Subcutaneous abdominal adipose tissue (tissue), 5 donors: ENCODE data around the gene WBP11.

Experiments
- H3K27ac ChIP-seq: one replicate; pipeline ENCODE4 v1.7.0; 2013; ENCODE audit warnings: low read depth, mild to moderate bottlenecking, inconsistent platforms, low read length, moderate library complexity
- H3K27me3 ChIP-seq, 5 donors: one replicate each; pipeline ENCODE4 v1.7.0; 2013; ENCODE audit warnings: low read length in 5 of 5, inconsistent platforms in 1 of 5; ENCODE audit not compliant: control insufficient read depth in 5 of 5, insufficient read depth in 4 of 5
- H3K36me3 ChIP-seq, 5 donors: one replicate each; pipeline ENCODE4 v1.7.0; 2013; ENCODE audit warnings: low read length in 5 of 5; ENCODE audit not compliant: control insufficient read depth in 5 of 5, insufficient read depth in 5 of 5
- H3K4me1 ChIP-seq, 5 donors: one replicate each; pipeline ENCODE4 v1.7.0; 2013; ENCODE audit warnings: low read length in 5 of 5, mild to moderate bottlenecking in 3 of 5, moderate library complexity in 1 of 5; ENCODE audit not compliant: control insufficient read depth in 5 of 5, insufficient read depth in 5 of 5
- H3K4me3 ChIP-seq, 5 donors: one replicate each; pipeline ENCODE4 v1.7.0; 2013; ENCODE audit warnings: low read length in 5 of 5, low read depth in 1 of 5
- H3K9ac ChIP-seq, 5 donors: one replicate each; pipeline ENCODE4 v1.7.0; 2013; ENCODE audit warnings: low read length in 5 of 5, mild to moderate bottlenecking in 4 of 5, moderate library complexity in 3 of 5
- H3K9me3 ChIP-seq, 5 donors: one replicate each; pipeline ENCODE4 v1.7.0; 2013; ENCODE audit warnings: low read length in 5 of 5; ENCODE audit not compliant: control insufficient read depth in 5 of 5
- donor health status: healthy.
- donor health status: healthy.
- donor health status: healthy.
- donor health status: healthy.
- donor health status: healthy.

WBP11 gene

DNA sequence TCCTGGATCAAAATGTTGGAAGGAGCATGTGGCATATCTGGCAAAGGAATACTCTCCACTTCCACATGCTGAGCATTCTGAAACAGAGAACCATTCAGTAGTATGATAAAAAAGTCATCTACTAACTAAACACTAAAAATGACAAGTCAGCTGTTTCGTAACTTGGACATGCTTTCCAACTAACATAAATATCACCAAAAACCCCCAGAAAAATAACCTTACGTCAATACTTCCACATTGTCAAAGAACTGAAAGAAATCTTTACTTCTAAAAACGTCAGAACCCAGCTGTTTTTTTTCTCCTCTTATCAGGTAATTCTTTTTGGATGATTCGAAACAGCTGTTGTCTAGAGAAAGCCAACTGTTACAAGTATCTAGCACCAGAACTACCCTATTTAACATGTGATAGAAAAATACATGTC lies 8.2 kb downstream of the WBP11 start:
- peaks cover 67 to 83% (median 79%) of the 10 kb centered on the region in 5 donors for H3K36me3 ChIP-seq
- H3K9ac ChIP-seq, result no peak overlapping the region
- H3K9me3 ChIP-seq, result no peaks in the 10 kb centered on the region
- no peaks in the 10 kb centered on the region for H3K4me1 ChIP-seq
- no peak overlapping the region for H3K4me3 ChIP-seq
- no peak overlapping the region for H3K27ac ChIP-seq
- H3K27me3 ChIP-seq, result no peaks in the 10 kb centered on the region

GRCh38 chr12:14785568-14785967 lies 17.7 kb downstream of the WBP11 start:
- Histone ChIP-seq H3K4me3 (no peak overlapping the region), H3K36me3 (peaks cover 29 to 60% (median 42%) of the 10 kb centered on the region in 5 donors), H3K4me1 (no peaks in the 10 kb centered on the region), H3K9me3 (no peaks in the 10 kb centered on the region), H3K27ac (no peak overlapping the region), H3K27me3 (no peaks in the 10 kb centered on the region), H3K9ac (no peak overlapping the region)

DNA sequence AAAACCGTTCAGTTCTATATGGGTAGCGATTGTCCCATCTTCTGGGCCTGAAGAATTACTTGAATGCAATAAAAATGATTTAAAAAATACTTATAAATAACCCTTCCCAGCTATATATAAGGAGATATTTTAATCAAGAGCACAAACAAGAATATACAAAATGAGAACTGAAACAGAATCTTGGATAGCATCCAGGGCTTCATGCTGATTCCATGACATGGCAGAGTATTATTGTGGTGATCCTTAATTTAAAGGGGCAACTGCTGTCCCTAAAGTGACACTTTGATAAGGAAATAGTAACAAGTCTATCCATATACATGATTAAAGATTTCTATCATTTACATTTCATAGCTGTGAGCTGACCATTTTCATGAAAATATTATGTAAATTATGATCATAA lies 18.8 kb downstream of the WBP11 start:
- Histone ChIP-seq H3K9me3 (no peaks in the 10 kb centered on the region), H3K36me3 (peaks cover 21 to 49% (median 32%) of the 10 kb centered on the region in 5 donors), H3K4me3 (no peak overlapping the region), H3K27ac (no peak overlapping the region), H3K4me1 (no peaks in the 10 kb centered on the region), H3K9ac (no peak overlapping the region), H3K27me3 (no peaks in the 10 kb centered on the region)

DNA sequence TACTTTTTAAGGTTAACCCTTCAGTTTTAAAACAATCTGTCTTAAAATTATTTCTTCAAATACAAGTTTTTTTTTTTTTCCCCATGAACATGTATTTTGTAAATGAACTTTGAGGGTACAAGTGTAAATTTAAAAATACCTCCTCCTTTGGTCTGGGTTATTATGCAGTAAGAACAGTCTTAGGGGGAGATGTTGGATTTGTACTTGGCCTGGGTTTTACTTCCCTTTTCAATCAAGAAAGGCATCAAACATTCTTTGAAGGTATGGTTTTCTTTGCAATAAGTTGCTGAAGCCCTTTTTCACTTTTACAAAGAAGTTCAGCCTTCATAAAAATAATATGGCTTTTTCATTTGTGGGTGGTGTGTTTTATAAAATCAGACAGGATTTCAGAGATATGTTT lies 20.5 kb downstream of the WBP11 start:
- no peak overlapping the region for H3K9ac ChIP-seq
- H3K27ac ChIP-seq, result no peak overlapping the region
- H3K9me3 ChIP-seq, result no peaks in the 10 kb centered on the region
- H3K36me3 ChIP-seq, result peaks cover 9 to 33% (median 15%) of the 10 kb centered on the region in 5 donors
- no peaks in the 10 kb centered on the region for H3K27me3 ChIP-seq
- no peaks in the 10 kb centered on the region for H3K4me1 ChIP-seq
- H3K4me3 ChIP-seq, result no peak overlapping the region

GRCh38 chr12:14781563-14781962 lies 21.7 kb downstream of the WBP11 start:
- H3K4me1 ChIP-seq, result peaks cover 0 to 12% (median 9%) of the 10 kb centered on the region in 5 donors
- H3K36me3 ChIP-seq, result peaks cover 0 to 21% (median 7%) of the 10 kb centered on the region in 5 donors
- no peak overlapping the region for H3K9ac ChIP-seq
- no peaks in the 10 kb centered on the region for H3K9me3 ChIP-seq
- H3K4me3 ChIP-seq, result no peak overlapping the region
- no peaks in the 10 kb centered on the region for H3K27me3 ChIP-seq
- no peak overlapping the region for H3K27ac ChIP-seq

- no peaks in the 10 kb centered on the region for H3K27me3 ChIP-seq
- H3K9me3 ChIP-seq, result no peaks in the 10 kb centered on the region
- H3K4me1 ChIP-seq, result peaks cover 0 to 18% (median 16%) of the 10 kb centered on the region in 5 donors
- H3K27ac ChIP-seq, result no peak overlapping the region
- H3K4me3 ChIP-seq, result no peak overlapping the region
- H3K9ac ChIP-seq, result no peak overlapping the region
- peaks cover 0 to 14% (median 5%) of the 10 kb centered on the region in 5 donors for H3K36me3 ChIP-seq
Observed at GRCh38 chr12:14780859-14781258, 22.4 kb downstream of the WBP11 start.

DNA sequence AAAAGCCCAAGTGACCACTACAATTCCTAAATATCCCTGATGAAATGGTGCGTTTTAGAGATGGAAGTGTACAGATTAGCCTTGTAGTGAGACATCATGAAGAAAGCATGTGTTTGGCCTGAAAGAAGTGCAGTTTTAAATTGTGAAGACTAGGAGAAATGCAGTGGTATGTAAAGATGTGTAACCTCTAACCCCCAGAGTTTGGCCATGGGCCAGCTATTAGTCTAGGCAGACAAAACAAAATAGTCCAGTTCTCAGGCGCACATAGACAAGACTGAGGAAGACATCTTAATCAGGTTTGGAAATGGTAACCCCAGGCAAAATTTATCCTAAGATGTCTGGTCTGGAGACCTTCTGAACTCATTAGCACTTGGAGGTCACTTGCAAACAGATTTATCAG lies 23.4 kb downstream of the WBP11 start:
- peaks cover 0 to 27% (median 21%) of the 10 kb centered on the region in 5 donors for H3K4me1 ChIP-seq
- H3K27ac ChIP-seq, result no peak overlapping the region
- no peaks in the 10 kb centered on the region for H3K9me3 ChIP-seq
- H3K9ac ChIP-seq, result no peak overlapping the region
- H3K27me3 ChIP-seq, result no peaks in the 10 kb centered on the region
- peaks cover 0 to 8% (median 0%) of the 10 kb centered on the region in 5 donors for H3K36me3 ChIP-seq
- H3K4me3 ChIP-seq, result no peak overlapping the region

GRCh38 chr12:14777271-14777670 lies 26.0 kb downstream of the WBP11 start:
- H3K27me3 ChIP-seq, result no peaks in the 10 kb centered on the region

DNA sequence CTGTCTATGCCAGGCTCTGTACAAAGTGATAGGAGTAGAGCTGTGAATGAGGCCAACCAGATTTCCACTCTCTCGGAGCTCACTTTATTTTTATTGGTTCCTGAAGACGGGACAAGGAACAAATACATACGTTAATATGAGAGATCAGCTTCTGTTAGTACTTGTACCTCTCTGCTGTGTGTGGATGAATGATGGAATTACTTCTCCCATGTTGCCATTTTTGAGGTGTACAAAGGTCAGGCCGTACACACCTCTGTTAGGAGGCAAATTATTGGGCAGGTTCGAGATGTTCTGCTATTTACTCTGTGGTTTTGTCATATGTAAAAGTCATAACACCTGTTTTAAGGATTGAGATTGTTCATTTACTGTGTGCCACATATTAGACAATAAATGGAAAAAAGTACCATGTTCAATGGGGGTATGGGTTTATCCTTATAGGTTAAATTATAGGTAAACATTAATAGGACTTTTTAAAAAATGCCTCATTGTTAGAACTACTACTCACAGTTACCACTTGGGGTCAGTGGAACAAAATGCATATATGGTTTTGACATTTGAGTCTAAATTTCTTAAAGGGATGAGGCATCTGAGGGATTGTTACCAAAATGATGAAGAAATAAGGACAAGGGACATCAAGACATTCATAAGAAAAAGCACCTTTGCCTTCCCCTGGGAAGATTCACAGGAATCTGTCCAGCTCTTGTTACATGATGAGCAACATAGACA lies 26.9 kb downstream of the WBP11 start:
- H3K4me1 ChIP-seq, result peaks cover 0 to 39% (median 27%) of the 10 kb centered on the region in 5 donors
- H3K9ac ChIP-seq, result peak overlapping the region in 4 of 5 donors; percentile 12 to 99 (median 98)
- peak overlapping the region; percentile 99 for H3K27ac ChIP-seq
- H3K4me3 ChIP-seq, result peak overlapping the region; percentile 51 to 98 (median 94)
- H3K9me3 ChIP-seq, result no peaks in the 10 kb centered on the region
- H3K27me3 ChIP-seq, result no peaks in the 10 kb centered on the region
- no peaks in the 10 kb centered on the region for H3K36me3 ChIP-seq

More at GRCh38 chr12:14777271-14777670, 26.0 kb downstream of the WBP11 start:
- Histone ChIP-seq H3K9me3 (no peaks in the 10 kb centered on the region), H3K4me3 (no peak overlapping the region), H3K9ac (no peak overlapping the region), H3K4me1 (peaks cover 0 to 39% (median 26%) of the 10 kb centered on the region in 5 donors), H3K36me3 (no peaks in the 10 kb centered on the region), H3K27ac (peak overlapping the region; percentile 43)

DNA sequence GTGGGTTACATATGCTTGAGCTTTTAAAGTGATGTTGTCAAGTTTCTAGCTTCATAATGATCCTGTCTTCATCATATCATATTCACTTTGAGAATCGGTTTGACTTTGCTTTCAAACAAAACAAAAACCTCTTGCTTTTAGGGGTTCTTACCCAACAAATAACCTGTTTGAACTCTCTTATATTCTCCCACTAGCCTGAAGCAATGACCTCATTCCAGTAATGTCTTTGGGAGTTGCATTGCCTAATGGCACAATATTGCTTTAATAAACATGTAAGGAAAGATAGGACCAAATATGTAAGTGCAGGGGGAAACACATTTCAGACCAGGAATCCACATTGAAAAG lies 27.7 kb downstream of the WBP11 start:
- Histone ChIP-seq H3K27me3 (no peaks in the 10 kb centered on the region), H3K9me3 (no peaks in the 10 kb centered on the region), H3K4me3 (peak overlapping the region; percentile 83 to 98 (median 94)), H3K36me3 (no peaks in the 10 kb centered on the region), H3K27ac (peak overlapping the region; percentile 99), H3K9ac (peak overlapping the region; percentile 12 to 99 (median 96)), H3K4me1 (peaks cover 0 to 45% (median 30%) of the 10 kb centered on the region in 5 donors)
